HG02763 (cell line): ENCODE results near the gene CROCC2.

ENCODE experiments used
- ATAC-seq: cut with Tn5 transposase; IDR thresholded peaks from one replicate; pipeline ENCODE4 v1.9.1; 2021; ENCODE audit warnings: mild to moderate bottlenecking, moderate library complexity; ENCODE audit not compliant: unreplicated experiment

The CROCC2 gene

DNA sequence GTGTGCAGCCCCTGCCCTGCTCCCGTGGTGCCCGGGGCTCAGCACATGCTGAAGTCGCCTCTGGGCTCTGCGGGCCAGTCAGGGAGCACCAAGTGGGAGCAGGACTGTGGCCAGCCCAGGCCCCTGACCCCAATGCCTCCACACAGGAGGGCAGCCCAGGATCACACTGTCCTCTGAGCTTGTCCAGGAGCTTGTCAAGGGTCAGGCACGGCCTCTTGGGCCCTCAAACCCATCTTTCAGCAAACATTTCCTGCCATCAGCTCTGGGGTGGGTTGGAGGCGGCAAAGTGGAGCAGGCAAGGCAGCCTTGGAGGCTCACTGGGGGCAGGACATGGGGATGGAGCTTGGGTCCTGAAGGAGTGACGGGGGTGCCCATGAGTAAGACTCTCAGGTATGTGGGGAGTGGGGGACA is 102.6 kb downstream of the CROCC2 start:
- ATAC-seq: no peak

- ATAC-seq: no peak
Measured at GRCh38 chr2:241009191-241009590, 103.1 kb downstream of the CROCC2 start.

DNA sequence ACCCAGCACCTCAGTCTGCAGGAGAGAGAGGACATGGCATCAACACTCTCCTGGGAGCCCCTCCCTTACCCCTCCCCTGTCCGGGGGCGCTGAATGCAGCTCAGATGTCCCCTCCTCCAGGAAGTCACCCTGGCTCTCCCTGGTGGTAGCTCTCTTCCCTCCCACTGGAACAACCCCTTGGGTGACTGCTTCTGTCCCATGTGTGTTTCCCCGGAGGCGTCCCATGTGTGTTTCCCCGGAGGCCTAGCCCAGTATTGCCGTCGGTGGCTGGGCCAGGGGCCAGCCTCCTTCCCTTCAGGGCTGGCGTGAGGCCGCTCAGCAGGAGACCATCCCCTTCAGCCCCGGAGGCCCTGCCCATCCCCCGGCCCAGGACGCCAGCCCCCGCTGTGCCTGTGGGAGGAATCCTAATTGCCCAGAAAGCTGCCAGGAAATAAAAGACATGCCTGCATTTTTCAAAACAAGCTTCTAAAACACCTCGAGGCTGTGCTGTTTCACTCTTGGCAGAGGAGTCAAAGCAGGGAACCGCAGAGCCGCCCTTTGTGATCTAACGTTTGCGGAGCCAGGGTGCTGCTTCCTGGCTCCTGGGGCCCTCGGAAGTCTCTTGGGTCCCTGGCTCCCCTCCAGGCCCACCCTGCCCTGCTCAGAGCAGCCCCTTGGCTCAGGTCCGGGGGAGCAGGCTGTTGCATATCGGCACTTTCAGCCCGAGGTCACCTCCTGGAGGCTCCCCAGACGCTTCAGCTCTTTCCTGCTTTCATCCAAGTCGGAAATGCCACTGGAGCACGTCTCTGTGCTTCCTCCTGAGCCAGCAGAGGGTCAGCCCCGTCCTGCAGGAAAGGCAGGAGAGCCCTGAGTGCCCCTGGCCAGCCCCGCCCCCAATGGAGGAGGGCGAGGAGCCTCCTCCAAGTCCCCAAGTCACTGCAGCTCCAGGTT is 103.7 kb downstream of the CROCC2 start:
- ATAC-seq: no peak

DNA sequence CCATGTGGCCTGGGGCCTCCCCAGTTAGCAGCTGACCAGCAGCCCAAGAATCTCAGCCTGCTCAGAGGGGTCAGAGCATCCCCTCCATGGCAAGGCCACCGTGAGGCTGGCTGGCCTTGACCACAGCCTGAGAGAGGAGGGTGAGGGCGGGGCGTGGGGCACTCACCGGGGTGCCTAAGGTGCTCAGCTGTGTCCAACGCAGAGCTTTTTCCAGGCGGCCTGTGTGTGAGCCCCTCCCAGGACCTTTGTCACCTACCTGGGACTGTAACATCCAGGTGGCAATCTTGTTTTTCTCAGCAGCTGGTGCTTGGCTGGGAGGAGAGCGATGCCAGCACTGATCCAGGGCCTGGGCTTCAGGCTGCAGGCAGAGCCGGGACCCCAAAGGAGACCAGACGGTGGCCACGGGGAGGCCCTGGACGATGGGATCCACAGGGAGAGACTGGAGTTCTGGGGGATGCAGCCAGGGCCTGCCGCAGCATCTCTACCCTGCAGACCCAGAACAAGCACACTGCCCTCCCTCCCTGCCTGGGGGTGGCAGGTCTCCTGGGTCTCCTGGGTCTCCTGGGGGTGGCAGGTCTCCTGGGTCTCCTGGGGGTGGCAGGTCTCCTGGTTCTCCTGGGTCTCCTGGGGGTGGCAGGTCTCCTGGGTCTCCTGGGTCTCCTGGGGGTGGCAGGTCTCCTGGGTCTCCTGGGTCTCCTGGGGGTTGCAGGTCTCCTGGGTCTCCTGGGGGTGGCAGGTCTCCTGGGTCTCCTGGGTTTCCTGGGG is 104.6 kb downstream of the CROCC2 start:
- no peak for ATAC-seq

GRCh38 chr2:241011296-241011600 is 105.1 kb downstream of the CROCC2 start:
- ATAC-seq: no peak

DNA sequence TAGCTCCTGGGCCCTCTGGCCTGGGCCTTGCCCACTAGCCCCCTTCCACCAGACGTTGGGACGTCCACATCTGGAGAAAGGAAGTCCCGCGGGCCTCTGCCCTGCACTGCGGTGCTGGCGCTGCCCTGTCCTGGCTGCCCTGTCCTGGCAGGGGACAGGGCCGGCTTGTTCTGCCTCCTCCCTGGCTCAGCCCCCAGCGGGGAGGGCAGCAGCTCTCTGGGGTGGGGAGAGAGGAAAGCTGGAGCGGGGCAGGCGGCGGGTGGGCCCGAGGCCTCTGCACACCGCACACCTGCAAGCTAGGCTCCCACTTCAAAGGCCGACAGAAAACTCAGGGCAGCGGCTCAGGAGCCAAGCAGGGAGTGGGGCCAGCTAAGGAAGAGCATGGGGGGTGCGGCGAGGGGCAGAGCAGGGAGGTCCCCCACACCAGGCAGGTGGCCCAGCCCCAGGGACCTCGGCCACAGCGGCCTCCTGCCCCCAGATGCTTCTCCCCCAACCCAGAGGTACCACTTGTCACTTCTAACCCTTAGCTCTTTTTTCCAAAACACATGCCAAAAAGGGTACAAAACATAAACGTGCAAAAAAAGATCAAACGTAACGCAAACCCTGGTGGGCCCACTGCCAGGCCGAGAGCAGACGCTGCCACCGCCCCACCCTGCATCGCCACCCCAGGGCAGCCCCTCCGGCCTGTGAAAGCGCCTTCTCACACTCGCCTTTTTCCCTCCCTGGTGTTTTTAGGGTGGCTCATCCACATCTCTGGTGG is 105.8 kb downstream of the CROCC2 start:
- ATAC-seq: no peak

GRCh38 chr2:241014224-241014623 is 108.1 kb downstream of the CROCC2 start:
- ATAC-seq: no peak

DNA sequence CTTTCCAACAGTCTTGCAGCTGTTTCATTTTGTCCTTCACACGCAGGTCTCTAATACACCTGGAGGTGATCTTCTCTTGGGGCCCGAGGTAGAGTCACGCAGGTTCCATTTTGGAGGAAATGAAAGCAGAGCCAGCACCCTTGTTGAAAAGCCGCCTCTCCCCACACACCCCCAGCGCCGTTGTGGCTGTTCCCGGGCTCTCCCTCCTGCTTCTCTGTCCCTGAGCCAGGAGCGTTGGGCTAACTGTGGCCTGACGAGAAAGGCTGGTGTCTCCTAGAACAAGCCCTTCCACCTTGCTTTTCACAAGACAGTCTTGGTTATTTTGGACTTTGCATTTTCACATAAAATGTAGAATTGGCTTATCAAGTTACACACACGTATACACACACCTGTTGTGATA is 108.6 kb downstream of the CROCC2 start:
- no peak for ATAC-seq

DNA sequence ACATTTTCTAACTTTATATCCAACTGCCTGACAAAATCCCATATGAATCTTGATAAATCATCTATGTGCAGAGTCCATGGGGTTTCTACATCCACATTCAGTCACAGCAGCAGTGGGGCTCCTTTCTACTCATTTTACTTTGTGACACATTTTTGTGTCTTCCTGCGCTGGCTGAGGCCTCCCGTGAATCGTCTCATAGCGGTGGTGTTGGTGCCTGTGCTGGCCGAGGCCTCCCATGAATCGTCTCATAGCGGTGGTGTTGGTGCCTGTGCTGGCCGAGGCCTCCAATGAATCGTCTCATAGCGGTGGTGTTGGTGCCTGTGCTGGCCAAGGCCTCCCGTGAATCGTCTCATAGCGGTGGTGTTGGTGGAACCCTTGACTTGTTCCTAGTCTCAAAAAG is 109.3 kb downstream of the CROCC2 start:
- ATAC-seq: no peak

GRCh38 chr2:241017228-241017940 is 111.2 kb downstream of the CROCC2 start:
- no peak for ATAC-seq

- ATAC-seq: no peak
Measured at GRCh38 chr2:241018051-241018891, 112.1 kb downstream of the CROCC2 start.

DNA sequence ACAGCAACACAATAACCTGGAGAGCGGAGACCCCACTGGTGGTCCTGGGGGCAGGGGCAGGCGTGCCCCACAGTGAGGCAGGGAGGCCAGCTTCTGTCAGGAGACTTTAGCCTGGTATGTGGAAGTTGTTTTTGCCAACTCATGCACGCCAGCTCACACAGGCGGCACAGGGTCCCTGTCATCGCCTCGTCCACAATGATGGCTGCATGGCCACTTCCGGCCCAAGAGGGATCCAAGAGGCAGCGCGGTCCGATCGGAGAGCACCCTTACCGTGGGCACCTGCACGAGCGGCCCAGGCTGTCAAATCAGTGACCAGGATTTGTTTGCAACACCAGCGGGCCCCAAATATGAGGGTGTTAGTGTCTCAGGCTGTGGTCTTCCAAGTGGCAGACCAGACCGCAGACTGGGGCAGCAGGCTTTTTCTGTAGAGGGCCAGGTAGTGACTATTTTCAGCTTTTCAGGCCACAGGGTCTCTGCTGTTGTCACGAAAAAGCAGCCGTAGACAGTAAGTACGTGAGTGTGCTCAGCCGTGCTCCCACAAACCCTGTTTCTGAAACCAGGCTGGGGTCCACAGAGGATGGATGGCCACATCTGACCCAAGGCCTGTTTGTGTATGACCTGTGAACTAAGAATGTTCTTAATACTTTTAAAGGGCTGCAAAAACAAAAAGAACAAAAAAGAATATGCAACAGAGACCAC is 113.5 kb downstream of the CROCC2 start:
- ATAC-seq: no peak

- ATAC-seq: no peak
Measured at GRCh38 chr2:241020201-241020600, 114.1 kb downstream of the CROCC2 start.

DNA sequence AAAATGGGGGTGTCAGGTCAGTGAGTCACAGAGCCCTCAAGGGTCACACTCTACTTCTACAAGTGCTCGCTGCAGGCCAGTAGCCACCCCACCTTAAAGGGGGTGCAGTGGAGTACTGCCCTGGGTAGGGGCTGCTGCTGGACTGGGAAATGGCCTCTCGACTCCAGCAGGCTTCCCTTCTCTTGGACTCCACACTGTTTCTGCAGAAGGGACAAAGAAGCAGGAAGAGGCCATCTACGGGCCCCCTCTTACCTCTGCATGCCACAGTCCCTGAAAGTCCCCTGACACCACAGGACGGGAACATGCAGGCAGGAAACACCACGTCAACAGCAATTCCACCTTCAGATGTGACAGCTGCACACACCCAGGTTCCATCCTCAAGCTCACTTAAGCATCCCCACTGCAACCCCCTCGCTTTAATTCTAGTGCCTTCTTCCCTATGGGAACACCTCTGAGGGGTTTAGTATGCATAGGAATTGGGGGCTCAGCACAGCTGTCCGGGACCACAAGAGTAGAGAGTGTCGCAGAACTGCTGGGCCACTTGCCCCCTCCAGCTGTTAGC is 114.6 kb downstream of the CROCC2 start:
- ATAC-seq: no peak

- no peak for ATAC-seq
Measured at GRCh38 chr2:241025639-241026038, 119.5 kb downstream of the CROCC2 start.

DNA sequence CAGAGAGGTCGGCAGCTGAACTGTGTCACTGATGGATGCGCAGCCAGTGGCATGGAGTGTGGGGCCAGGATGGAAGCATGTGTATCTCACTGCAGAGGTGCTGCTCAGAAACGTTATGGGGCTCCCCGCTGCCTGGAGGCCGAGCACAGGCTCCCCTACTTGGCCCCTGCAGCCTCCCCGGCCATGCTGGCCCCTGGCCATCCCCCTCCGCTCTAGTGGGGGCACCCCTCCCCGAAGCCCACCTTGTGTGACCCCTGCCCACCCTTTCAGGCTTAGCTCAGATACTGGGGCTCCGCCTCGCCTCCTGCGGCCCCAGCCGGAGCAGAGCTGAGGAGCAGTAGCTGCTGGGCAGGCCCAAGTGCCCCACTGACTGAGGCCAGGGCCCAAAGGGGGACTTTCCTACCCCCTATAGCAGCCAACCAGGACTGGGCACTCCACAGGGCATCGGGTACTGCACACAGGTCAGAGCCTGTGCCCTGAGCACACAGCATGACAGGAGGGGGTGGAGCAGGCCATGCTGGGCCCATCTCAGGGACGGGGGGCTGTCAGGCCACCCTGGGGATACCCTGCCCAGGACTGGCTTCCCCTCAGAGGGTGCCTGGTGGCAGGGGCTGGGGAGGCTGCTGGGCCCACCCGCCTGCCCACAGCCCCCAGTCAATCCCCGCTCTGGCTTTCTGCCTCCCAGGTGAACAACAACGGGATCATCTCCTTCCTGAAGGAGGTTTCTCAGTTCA is 123.6 kb downstream of the CROCC2 start:
- no peak for ATAC-seq

DNA sequence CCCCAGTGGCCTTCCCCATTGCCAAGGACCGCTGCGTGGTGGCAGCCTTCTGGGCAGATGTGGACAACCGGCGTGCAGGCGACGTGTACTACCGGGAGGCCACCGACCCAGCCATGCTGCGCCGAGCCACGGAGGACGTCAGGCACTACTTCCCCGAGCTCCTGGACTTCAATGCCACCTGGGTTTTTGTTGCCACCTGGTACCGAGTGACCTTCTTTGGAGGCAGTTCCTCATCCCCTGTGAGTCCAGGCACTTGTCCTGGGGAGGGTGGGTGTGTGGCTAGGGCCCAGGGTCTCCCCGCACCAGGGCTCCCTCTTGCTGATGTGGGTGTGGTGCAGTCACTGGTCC is 124.2 kb downstream of the CROCC2 start:
- ATAC-seq: no peak

DNA sequence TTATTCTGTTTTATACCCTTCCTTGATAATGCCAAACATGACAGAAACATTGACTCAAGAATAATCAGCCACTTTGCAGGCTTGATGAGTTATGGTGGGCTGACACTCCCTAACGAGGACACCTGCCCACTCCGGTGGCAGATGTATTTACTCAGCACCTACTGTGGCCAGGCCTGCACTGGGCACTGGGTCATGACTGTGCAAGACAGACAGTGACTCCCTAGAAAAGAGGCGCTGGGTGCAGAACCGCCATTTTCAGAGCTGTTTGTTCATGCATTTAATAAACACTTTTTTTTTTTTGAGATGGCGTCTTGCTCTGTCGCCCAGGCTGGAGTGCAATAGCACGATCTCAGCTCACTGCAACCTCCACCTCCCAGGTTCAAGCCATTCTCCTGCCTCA is 124.7 kb downstream of the CROCC2 start:
- no peak for ATAC-seq
